Measurements from ENCODE around the gene IL17REL.

DNA sequence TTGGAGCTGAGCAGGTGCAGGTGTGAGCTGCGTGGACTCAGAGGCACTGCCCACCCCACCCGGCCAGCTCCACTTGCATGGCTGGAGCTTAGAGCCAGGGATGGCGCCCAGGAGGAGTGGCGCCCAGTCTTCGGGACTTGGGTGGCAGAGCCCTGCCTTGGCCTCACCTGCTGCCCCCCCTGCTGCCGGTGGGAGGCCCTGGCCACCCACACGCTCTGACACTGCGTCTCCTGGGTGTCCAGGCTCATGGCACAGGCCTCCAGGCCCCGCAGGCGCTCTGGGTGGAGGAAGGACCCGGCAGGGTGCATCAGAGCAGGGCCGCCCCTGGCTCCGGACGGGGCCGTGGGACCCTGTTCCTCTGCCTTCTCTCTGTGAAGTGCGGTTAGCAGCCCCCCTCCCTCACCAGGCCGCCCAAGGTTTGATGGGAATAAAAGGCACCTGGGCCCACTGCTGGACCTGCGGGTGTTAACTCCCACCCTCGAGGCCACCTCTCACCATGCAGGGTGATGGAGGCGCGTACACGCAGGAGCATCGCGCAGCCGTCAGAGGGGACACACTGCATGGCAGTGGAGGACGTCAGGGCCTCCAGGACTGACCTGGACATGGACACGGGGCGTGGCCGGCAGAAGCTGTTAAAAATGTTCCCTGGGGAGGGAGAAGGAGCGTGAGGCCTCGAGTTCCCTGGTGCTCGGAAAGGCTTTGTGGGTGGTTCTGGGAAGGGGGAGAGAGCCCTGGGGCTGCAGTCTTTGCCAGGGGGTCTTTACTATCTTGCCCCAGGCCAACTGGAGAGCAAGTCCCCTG is 11.8 kb downstream of the IL17REL start:
- TF ChIP-seq, protein P1, sequence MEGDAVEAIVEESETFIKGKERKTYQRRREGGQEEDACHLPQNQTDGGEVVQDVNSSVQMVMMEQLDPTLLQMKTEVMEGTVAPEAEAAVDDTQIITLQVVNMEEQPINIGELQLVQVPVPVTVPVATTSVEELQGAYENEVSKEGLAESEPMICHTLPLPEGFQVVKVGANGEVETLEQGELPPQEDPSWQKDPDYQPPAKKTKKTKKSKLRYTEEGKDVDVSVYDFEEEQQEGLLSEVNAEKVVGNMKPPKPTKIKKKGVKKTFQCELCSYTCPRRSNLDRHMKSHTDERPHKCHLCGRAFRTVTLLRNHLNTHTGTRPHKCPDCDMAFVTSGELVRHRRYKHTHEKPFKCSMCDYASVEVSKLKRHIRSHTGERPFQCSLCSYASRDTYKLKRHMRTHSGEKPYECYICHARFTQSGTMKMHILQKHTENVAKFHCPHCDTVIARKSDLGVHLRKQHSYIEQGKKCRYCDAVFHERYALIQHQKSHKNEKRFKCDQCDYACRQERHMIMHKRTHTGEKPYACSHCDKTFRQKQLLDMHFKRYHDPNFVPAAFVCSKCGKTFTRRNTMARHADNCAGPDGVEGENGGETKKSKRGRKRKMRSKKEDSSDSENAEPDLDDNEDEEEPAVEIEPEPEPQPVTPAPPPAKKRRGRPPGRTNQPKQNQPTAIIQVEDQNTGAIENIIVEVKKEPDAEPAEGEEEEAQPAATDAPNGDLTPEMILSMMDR (IDR thresholded peaks at IDR 0.05) = no peak
- TF ChIP-seq POLR2A (IDR thresholded peaks at IDR 0.05) (no peak), POLR2AphosphoS5 (IDR thresholded peaks at IDR 0.05) (no peak)
